ENCODE data around the gene ABCG5.

Gene ABCG5

GRCh38 chr2:43810452-43810851 is 28.2 kb downstream of the ABCG5 start:
- no peaks in the 10 kb centered on the region for H3K79me2 ChIP-seq
- no peak overlapping the region for H3K4me2 ChIP-seq (ENCODE audit: low read length)
- no peak overlapping the region for H3K9ac ChIP-seq
- TF ChIP-seq, protein P1, sequence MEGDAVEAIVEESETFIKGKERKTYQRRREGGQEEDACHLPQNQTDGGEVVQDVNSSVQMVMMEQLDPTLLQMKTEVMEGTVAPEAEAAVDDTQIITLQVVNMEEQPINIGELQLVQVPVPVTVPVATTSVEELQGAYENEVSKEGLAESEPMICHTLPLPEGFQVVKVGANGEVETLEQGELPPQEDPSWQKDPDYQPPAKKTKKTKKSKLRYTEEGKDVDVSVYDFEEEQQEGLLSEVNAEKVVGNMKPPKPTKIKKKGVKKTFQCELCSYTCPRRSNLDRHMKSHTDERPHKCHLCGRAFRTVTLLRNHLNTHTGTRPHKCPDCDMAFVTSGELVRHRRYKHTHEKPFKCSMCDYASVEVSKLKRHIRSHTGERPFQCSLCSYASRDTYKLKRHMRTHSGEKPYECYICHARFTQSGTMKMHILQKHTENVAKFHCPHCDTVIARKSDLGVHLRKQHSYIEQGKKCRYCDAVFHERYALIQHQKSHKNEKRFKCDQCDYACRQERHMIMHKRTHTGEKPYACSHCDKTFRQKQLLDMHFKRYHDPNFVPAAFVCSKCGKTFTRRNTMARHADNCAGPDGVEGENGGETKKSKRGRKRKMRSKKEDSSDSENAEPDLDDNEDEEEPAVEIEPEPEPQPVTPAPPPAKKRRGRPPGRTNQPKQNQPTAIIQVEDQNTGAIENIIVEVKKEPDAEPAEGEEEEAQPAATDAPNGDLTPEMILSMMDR (IDR thresholded peaks at IDR 0.05): no peak
- H3K4me3 ChIP-seq (ENCODE audit: low read depth, low read length): no peak overlapping the region
- H3K27me3 ChIP-seq (ENCODE audit: control insufficient read depth, insufficient read depth, low read length): no peaks in the 10 kb centered on the region
- H3K9me3 ChIP-seq (ENCODE audit: control insufficient read depth, low read length): no peaks in the 10 kb centered on the region
- no peak overlapping the region for H3K27ac ChIP-seq
- H3K36me3 ChIP-seq (ENCODE audit: control insufficient read depth, insufficient read depth, low read length): no peaks in the 10 kb centered on the region
- no peaks in the 10 kb centered on the region for H3K4me1 ChIP-seq
- no peak overlapping the region for H2AFZ ChIP-seq

- Histone ChIP-seq H2AFZ (no peak overlapping the region), H3K9ac (no peak overlapping the region), H3K4me3 (ENCODE audit: low read depth, low read length) (no peak overlapping the region), H3K79me2 (no peaks in the 10 kb centered on the region), H3K27ac (no peak overlapping the region), H3K9me3 (ENCODE audit: control insufficient read depth, low read length) (no peaks in the 10 kb centered on the region), H3K4me2 (ENCODE audit: low read length) (no peak overlapping the region), H3K4me1 (no peaks in the 10 kb centered on the region), H3K27me3 (ENCODE audit: control insufficient read depth, insufficient read depth, low read length) (no peaks in the 10 kb centered on the region), H3K36me3 (ENCODE audit: control insufficient read depth, insufficient read depth, low read length) (no peaks in the 10 kb centered on the region)
- TF ChIP-seq, protein P1 (IDR thresholded peaks at IDR 0.05): no peak
These were observed 32.0 kb downstream of the ABCG5 start for GRCh38 chr2:43806719-43807031.

DNA sequence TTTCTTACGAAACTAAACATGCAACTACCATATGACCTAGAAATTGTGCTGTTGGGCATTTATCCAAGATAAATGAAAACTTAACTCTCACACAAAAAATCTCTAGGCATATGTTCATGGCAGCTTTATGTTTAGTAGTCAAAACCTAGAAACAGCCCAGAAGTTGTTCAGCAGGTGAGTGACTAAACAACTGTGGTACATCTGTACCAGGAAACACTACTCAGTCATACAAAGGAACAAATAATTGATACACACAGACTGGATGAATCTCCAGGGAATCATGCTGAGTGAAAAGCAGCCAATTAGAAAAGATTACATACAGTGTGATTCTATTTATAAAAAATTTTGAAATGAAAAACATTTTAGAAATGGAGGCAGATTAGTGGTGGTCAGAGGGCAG is 35.5 kb downstream of the ABCG5 start:
- no peaks in the 10 kb centered on the region for H3K9me3 ChIP-seq (ENCODE audit: control insufficient read depth, low read length)
- TF ChIP-seq, protein P1 (IDR thresholded peaks at IDR 0.05): no peak
- no peak overlapping the region for H3K4me3 ChIP-seq (ENCODE audit: low read depth, low read length)
- H3K79me2 ChIP-seq: no peaks in the 10 kb centered on the region
- no peaks in the 10 kb centered on the region for H3K36me3 ChIP-seq (ENCODE audit: control insufficient read depth, insufficient read depth, low read length)
- H2AFZ ChIP-seq: no peak overlapping the region
- H3K27me3 ChIP-seq (ENCODE audit: control insufficient read depth, insufficient read depth, low read length): no peaks in the 10 kb centered on the region
- H3K4me2 ChIP-seq (ENCODE audit: low read length): no peak overlapping the region
- H3K27ac ChIP-seq: no peak overlapping the region
- H3K9ac ChIP-seq: no peak overlapping the region
- H3K4me1 ChIP-seq: no peaks in the 10 kb centered on the region

DNA sequence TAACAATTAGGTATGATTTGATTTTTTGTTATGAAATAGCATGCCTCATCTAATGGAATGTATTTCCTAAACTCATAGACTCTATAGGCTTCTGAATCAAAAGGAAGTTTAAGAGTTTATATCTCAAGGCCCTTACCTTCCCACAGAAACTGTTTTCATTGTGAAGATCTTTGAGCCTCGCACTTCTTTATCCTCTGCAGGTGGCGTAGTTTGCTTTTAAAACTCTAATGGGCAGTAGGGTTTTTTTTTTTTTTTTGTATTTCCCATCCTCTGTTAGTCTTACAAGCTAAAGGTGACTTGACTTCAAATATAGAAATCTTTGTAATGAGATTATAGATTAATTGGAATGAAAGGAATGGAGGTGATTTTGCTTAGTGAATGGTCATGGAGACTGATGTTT is 36.5 kb downstream of the ABCG5 start:
- no peak overlapping the region for H3K9ac ChIP-seq
- no peak overlapping the region for H3K4me2 ChIP-seq (ENCODE audit: low read length)
- H3K4me1 ChIP-seq: no peaks in the 10 kb centered on the region
- no peaks in the 10 kb centered on the region for H3K9me3 ChIP-seq (ENCODE audit: control insufficient read depth, low read length)
- no peaks in the 10 kb centered on the region for H3K36me3 ChIP-seq (ENCODE audit: control insufficient read depth, insufficient read depth, low read length)
- H3K27ac ChIP-seq: no peak overlapping the region
- no peak overlapping the region for H2AFZ ChIP-seq
- no peaks in the 10 kb centered on the region for H3K79me2 ChIP-seq
- H3K4me3 ChIP-seq (ENCODE audit: low read depth, low read length): no peak overlapping the region
- no peaks in the 10 kb centered on the region for H3K27me3 ChIP-seq (ENCODE audit: control insufficient read depth, insufficient read depth, low read length)
- TF ChIP-seq, protein P1 (IDR thresholded peaks at IDR 0.05): no peak

DNA sequence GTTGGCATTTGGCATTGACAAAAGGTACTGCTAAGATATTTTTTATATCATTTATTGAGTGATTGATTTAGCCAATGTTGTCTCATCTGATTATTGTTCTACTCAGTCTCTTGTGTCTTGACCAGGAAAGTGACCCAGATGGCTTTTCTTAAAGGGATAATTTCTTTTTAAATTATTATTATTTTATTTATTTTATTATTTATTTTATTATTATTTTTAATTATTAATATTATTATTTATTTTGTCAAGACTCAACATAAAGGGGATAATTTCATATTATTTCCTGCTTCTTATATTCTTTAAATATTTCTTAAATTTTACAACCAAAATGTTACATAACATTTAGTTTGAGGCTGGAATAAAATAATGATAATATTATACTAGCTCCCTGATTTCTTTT is 37.7 kb downstream of the ABCG5 start:
- no peak overlapping the region for H3K4me2 ChIP-seq (ENCODE audit: low read length)
- no peaks in the 10 kb centered on the region for H3K36me3 ChIP-seq (ENCODE audit: control insufficient read depth, insufficient read depth, low read length)
- H3K4me1 ChIP-seq: no peaks in the 10 kb centered on the region

More for the DNA sequence above, 37.7 kb downstream of the ABCG5 start:
- Histone ChIP-seq H3K4me3 (ENCODE audit: low read depth, low read length) (no peak overlapping the region), H3K9ac (no peak overlapping the region), H3K9me3 (ENCODE audit: control insufficient read depth, low read length) (no peaks in the 10 kb centered on the region), H3K27me3 (ENCODE audit: control insufficient read depth, insufficient read depth, low read length) (no peaks in the 10 kb centered on the region), H3K79me2 (no peaks in the 10 kb centered on the region), H2AFZ (no peak overlapping the region), H3K27ac (no peak overlapping the region)
- TF ChIP-seq, protein P1 (IDR thresholded peaks at IDR 0.05): no peak

All from parathyroid adenoma (tissue), 2 donors.